ENCODE results near the gene SMOC1. TPM values are rescaled to one million over a fixed set of nuclear protein-coding genes. Genes with fewer than 3 reads are reported as not detected.

SMOC1 gene
- total and polyA plus RNA-seq, 5 experiments from 2014 or later = not detected

DNA sequence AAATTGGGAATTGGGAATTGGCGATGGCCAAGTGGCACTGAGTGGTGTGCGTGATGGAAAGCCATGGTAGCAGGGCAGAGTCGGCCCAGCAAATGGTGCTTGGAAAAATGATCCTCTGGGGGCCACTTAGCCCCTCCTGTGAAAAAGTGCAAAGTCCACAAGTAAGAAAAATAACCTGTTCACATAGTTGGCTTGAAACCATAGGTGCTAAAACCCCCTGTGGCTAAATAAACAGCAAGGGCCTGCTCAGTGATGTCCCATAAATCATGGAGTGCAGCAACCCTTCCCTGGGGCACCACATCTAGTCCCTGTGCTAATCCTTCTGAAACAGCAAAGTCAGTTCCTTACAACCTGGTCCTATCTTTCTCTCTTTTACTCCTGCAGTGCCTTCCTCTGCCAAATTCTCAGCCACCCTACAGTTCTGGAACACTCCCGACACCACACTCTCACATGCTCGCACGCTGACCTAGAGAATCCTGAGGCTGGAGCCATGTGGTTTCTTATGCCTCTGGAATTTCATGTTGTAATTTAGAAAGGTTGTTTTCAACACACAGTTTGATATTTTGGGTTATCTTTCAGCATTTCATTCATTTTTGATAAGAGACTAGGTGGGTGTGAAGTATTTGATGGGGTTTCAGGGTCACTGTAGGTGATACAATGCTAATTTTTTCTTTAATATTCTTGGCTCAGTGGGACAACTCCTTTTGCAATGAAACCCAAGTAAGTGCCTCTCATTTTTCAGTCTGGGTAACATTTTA is 123.6 kb downstream of the SMOC1 start:
- ATAC-seq (no peak), DNase-seq (no peak)
- Mint-ChIP-seq H3K36me3 (no peaks in the 10 kb centered on the region), H3K9me3 (no peaks in the 10 kb centered on the region), H3K27ac (no peak overlapping the region), H3K4me3 (no peak overlapping the region), H3K4me1 (no peaks in the 10 kb centered on the region), H3K27me3 (peaks cover 0 to 10% (median 2%) of the 10 kb centered on the region in 5 donors)
- POLR2A ChIA-PET = no interaction called here

DNA sequence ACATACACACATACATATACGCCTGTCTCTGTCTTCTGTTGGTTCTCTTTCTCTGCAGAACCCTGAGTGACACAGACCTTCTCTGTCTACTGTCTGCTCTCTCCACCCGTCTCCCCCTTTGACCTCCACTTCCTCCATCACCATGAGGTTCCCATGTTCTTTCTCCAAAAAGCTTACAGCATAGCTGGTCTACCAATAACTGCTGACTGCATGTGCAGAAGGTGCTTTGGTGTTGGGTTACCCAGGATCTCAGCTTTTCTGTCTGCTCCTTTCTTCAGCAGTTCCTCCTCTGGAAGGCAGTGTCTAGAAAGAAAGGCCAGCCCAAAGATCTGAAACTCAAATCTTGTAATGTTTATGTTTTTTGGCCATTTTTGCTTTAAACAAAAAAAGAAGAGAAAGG is 125.6 kb downstream of the SMOC1 start:
- Mint-ChIP-seq H3K36me3 (no peaks in the 10 kb centered on the region), H3K4me3 (no peak overlapping the region), H3K27ac (peak overlapping the region in 1 of 10 donors; percentile 10), H3K9me3 (no peaks in the 10 kb centered on the region), H3K27me3 (peaks cover 0 to 3% (median 2%) of the 10 kb centered on the region in 5 donors), H3K4me1 (no peaks in the 10 kb centered on the region)
- DNase-seq = no peak
- ATAC-seq = no peak
- POLR2A ChIA-PET = no interaction called here

DNA sequence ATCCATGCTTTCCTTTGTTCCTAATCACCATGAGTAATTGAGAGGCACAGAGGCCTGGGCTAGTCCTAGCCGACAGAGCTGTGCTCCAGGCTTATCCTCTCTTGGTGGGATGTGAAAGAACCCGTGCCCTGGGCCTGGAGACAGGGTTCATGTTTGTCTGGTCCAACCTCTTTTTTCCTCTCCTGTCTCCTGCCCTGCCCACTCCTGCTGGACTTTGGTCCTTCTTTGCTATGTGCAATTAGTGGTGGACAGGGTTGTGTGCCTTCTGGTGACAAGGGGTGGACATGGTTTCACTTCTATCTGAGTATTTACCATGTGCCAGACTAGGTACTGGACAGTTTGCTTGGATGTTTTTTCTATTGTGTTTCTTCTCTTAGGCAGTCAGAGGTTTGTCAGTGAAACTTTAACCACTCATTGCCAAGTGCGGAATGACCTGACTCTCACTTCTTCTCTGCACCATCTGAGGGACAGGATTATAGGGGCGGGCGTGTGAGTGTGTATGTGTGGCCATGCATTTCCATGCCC is 126.1 kb downstream of the SMOC1 start:
- H3K27ac Mint-ChIP-seq = no peak overlapping the region
- POLR2A ChIA-PET = no interaction called here
- no peak for DNase-seq
- H3K36me3 Mint-ChIP-seq = no peaks in the 10 kb centered on the region
- H3K27me3 Mint-ChIP-seq = peaks cover 0 to 3% (median 2%) of the 10 kb centered on the region in 5 donors
- H3K4me3 Mint-ChIP-seq = no peak overlapping the region
- H3K9me3 Mint-ChIP-seq = no peaks in the 10 kb centered on the region
- no peaks in the 10 kb centered on the region for H3K4me1 Mint-ChIP-seq
- no peak for ATAC-seq

DNA sequence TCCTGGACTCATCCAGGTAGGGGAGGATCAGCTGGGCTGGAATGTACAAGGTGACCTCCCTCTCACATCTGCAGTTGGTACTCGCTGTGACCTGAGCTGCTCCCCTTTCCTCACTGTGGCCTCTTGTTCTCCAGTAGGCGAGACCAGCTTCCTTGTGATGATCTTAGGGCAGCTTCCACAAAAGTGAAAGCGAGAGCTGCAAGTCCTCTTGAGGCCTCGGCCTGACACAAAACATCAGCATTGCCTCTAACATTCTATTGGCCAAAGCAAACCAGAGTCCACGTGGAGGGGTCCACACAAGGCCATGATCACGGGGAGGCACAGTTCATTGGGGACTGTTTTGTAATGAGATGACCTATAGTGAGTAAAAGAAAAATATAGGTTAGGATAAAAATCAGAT is 127.5 kb downstream of the SMOC1 start:
- DNase-seq (no peak), ATAC-seq (no peak)
- no peaks in the 10 kb centered on the region for H3K9me3 Mint-ChIP-seq
- POLR2A ChIA-PET = no interaction called here
- H3K36me3 Mint-ChIP-seq = no peaks in the 10 kb centered on the region
- H3K4me3 Mint-ChIP-seq = no peak overlapping the region
- H3K4me1 Mint-ChIP-seq = no peaks in the 10 kb centered on the region
- no peak overlapping the region for H3K27ac Mint-ChIP-seq
- peaks cover 0 to 3% (median 0%) of the 10 kb centered on the region in 5 donors for H3K27me3 Mint-ChIP-seq

DNA sequence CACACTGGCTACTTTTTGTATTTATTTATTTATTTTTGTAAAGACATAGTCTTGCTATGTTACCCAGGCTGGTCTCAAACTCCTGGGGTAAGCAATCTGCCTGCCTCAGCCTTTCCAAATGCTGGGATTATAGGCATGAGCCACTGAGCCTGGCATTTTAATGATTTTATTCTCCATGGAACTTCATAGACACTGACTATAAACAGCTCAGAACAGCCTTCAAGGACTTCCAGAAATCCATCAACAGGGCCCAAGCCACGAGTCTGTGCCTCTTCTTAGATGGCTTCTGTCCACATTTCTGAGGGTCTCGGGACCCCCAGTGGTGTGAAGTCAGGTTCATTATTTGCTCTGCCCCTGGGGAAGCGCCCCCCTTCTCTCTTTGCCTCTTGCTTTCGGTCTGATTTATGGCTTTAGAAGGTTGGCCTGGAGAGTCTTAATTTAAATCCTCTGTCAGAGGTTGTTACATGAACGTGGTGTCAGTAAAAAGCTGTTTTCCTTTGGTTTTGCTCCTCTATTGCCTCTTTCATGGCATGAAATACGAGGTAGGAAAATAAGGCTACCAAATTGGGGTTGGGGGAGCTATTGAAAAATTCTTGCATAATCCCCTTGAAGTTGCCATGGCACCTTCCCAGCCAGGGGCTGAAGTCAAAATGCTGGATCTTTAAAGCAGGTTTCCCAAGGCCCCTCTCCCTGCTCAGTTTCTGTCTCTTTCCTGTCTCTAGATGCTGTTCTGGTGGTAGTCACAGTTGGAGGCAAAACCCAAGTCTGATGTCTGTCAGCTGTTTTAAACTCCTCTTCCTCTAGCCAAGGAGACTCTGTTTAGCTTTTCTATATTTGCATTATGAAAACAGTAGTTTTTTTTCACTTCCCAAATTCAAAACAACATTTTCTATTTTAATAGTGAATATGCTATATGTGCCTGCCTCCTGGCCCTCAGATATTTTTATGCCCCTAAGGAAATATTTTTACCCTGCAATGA is 129.4 kb downstream of the SMOC1 start:
- Mint-ChIP-seq H3K27ac (no peak overlapping the region), H3K9me3 (no peaks in the 10 kb centered on the region), H3K36me3 (no peaks in the 10 kb centered on the region), H3K4me1 (no peaks in the 10 kb centered on the region), H3K4me3 (no peak overlapping the region), H3K27me3 (peaks cover under 1 to 13% (median 3%) of the 10 kb centered on the region in 5 donors)
- POLR2A ChIA-PET = no interaction called here
- ATAC-seq (no peak), DNase-seq (no peak)

DNA sequence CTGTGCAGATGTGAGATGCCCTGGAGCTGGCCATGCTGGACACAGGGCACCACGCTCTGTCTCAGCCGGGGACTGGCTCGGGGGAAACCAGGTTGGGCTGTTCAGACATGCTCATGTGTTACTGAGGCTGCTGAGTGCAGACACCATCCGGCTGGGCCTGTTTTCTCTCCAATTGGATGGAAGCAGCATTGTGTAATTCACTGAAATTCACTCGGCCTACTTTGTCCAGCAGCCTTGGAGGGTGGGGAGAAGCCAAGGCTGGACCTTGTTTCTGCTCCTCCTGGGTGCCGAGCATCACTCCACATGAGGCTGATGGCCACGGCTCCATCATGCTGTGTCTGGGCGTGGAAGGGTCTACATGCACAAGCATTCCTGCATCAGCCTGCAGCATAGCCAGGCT is 130.7 kb downstream of the SMOC1 start:
- DNase-seq (no peak), ATAC-seq (no peak)
- Mint-ChIP-seq H3K27me3 (peaks cover 4 to 25% (median 5%) of the 10 kb centered on the region in 5 donors), H3K36me3 (no peaks in the 10 kb centered on the region), H3K27ac (no peak overlapping the region), H3K4me3 (no peak overlapping the region), H3K9me3 (no peaks in the 10 kb centered on the region), H3K4me1 (no peaks in the 10 kb centered on the region)
- POLR2A ChIA-PET = no interaction called here

DNA sequence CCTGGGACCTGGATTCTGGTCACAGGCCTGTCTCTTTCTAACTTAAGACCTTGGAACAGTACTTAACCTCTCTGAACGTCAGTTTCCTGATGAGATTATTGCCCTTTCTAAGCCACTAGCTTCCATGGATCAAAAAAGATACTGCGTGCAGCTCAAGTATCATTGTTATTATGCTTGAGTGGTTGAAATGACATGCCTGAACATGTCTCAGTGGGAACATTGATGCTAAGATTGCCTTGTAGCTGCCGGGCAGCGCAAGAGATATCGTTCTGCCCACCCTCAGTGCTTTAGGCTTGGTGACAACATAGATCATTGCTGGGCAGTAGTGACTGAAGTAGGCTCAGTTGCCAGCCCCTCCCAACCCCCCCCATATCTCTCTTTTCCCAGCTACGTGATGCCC is 131.9 kb downstream of the SMOC1 start:
- no peak for ATAC-seq
- Mint-ChIP-seq H3K36me3 (no peaks in the 10 kb centered on the region), H3K4me3 (no peak overlapping the region), H3K27me3 (peaks cover 6 to 35% (median 9%) of the 10 kb centered on the region in 5 donors), H3K27ac (no peak overlapping the region), H3K4me1 (peaks cover 0 to 1% (median 0%) of the 10 kb centered on the region in 4 donors), H3K9me3 (no peaks in the 10 kb centered on the region)
- POLR2A ChIA-PET = no interaction called here
- no peak for DNase-seq

DNA sequence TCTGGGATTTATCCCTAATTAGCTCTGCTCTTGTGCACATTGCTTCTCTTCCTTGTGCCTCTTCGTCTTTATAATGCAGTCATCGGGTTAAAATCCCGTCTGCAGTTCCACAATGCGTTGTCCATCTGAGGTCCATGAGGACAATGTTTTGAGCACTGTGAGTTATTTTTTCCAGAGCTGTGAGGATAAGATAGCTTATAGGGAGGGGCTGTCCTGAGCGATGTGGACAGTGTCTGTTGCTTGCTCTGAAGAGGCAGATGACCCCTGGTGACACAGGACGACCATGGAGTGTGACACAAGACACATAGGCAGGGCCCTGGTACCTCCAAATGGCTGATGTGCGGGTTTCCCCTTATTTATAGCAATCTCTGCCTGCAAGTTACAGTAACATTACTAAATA is 132.5 kb downstream of the SMOC1 start:
- Mint-ChIP-seq H3K27me3 (peaks cover 6 to 35% (median 11%) of the 10 kb centered on the region in 5 donors), H3K4me3 (no peak overlapping the region), H3K36me3 (no peaks in the 10 kb centered on the region), H3K4me1 (peaks cover 0 to 1% (median 0%) of the 10 kb centered on the region in 4 donors), H3K9me3 (no peaks in the 10 kb centered on the region), H3K27ac (peak overlapping the region in 1 of 10 donors; percentile 17)
- DNase-seq = no peak
- ATAC-seq = no peak
- POLR2A ChIA-PET = no interaction called here

DNA sequence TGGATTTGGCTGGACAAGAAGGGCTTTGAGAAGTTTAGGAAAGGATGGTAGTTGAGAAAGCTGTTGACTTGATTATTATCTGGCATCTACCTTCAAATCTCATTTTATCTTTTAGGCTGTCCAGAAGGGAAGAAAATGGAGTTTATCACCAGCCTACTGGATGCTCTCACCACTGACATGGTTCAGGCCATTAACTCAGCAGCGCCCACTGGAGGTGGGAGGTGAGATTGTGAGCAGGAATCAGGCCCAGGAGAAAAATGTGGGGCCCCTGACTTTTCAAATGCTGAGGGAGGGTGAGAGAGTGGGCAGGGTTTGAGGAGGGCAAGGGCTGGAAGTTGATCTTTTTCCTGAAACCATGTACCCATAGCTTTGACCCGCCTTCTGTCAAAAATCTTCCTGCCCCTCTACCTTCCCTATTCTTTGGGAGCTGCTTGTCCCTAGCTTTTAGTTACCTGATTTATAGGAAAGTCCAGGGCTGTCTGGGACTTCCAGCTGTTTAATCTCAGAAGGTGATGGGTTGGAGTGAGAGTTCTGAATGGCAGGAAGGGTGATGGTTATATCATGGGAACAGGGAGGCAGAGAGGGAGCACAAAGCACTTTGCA is 134.2 kb downstream of the SMOC1 start:
- ATAC-seq = no peak
- H3K27me3 Mint-ChIP-seq = peaks cover 7 to 35% (median 16%) of the 10 kb centered on the region in 5 donors
- H3K36me3 Mint-ChIP-seq = no peaks in the 10 kb centered on the region
- no peak overlapping the region for H3K4me3 Mint-ChIP-seq
- H3K9me3 Mint-ChIP-seq = no peaks in the 10 kb centered on the region
- no peak overlapping the region for H3K27ac Mint-ChIP-seq
- peaks cover 5 to 10% (median 8%) of the 10 kb centered on the region in 4 donors for H3K4me1 Mint-ChIP-seq
- no peak for DNase-seq
- POLR2A ChIA-PET = no interaction called here

DNA sequence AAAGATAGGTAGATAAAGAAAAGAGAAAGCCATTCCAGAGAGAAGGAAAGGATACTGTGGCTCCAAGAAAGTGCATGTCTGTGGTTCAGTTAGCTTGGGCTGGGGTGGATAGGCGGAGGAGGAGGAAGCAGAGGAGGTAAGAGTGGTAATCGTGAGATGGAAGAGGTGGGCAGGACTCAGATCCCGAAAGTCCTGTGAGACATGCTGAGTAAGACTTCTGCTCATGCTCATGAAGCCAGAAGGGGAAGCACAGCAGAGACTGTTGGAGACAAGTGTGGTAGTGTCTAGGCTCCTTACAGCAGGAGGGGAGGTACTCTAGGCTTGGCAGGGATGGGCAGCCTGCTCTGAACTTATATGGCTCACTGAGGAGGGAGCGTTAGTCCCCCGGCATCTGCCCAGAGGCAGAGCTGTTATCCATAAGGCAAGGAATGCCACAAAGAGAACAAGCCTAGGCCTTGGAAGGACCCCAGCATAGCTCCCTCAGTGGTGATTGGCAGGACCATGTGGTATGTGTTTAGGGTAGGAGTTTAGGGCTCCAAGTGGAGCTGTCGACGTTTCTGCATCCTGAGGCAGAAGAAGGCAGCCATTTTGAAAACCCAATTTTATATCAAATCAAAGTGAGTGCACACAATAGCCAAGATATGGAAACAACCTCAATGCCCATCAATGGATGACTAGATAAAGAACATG is 135.3 kb downstream of the SMOC1 start:
- no peak overlapping the region for H3K4me3 Mint-ChIP-seq
- peaks cover 10 to 14% (median 11%) of the 10 kb centered on the region in 4 donors for H3K4me1 Mint-ChIP-seq
- no peak for ATAC-seq
- peaks cover 7 to 35% (median 16%) of the 10 kb centered on the region in 5 donors for H3K27me3 Mint-ChIP-seq
- POLR2A ChIA-PET = no interaction called here
- H3K9me3 Mint-ChIP-seq = no peaks in the 10 kb centered on the region
- no peaks in the 10 kb centered on the region for H3K36me3 Mint-ChIP-seq
- no peak overlapping the region for H3K27ac Mint-ChIP-seq
- DNase-seq = no peak

DNA sequence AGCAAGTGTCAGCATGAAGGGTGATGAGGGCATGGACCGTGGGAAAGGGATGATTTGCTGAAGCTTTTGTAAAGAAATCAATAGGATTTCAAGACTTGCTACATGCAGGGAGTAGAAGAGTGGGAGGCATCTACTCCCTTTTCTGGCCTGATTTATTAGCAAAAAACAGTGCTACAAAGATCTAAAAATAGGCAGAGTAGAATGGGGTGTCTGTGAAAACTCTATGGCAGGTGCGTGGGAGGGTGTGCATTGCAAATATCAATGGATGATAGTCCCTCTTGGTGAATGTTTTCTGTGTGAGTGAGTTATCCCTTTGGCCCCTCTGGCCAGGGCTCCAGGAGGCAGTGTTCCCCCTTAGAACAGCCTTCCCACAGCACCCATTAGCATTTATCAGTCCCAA is 139.0 kb downstream of the SMOC1 start:
- Mint-ChIP-seq H3K36me3 (no peaks in the 10 kb centered on the region), H3K4me3 (peak overlapping the region in 3 of 10 donors; percentile 5 to 49 (median 34))

DNA sequence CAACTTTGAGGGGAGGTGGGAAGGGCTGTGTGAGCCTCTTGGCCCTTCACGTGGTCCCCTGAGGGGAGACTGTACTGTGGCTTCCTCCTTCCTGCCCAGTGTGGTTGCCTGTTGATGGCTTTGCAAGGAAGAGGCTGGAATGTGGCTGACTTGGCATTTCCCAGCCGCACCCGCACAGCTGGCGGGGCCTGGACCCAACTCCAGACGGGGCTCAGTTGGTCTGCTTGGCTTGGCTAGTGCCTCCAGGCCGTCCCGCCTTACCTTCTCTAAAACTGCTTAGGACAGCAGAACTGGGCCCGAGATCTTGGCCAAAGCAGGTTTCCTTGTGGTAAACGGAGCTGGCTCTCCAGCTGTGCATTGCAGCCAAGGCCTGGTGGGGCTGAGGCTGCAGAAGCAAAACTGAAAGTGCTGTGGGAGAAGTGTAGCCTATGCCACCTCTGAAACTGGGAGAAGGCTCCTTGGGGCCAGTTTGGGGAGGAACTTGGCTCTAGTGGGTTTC is 139.5 kb downstream of the SMOC1 start:
- ATAC-seq = no peak
- no peaks in the 10 kb centered on the region for H3K36me3 Mint-ChIP-seq
- no peak overlapping the region for H3K27ac Mint-ChIP-seq
- POLR2A ChIA-PET = no interaction called here
- DNase-seq = no peak
- H3K4me3 Mint-ChIP-seq = peak overlapping the region in 4 of 10 donors; percentile 3 to 49 (median 16)
- H3K9me3 Mint-ChIP-seq = no peaks in the 10 kb centered on the region
- peaks cover 4 to 28% (median 15%) of the 10 kb centered on the region in 5 donors for H3K27me3 Mint-ChIP-seq
- peaks cover 11 to 14% (median 12%) of the 10 kb centered on the region in 4 donors for H3K4me1 Mint-ChIP-seq

More for the DNA sequence above, 139.0 kb downstream of the SMOC1 start:
- POLR2A ChIA-PET = no interaction called here
- Mint-ChIP-seq H3K9me3 (no peaks in the 10 kb centered on the region), H3K27me3 (peaks cover 4 to 25% (median 16%) of the 10 kb centered on the region in 5 donors), H3K27ac (peak overlapping the region in 1 of 10 donors; percentile 23), H3K4me1 (peaks cover 11 to 14% (median 12%) of the 10 kb centered on the region in 4 donors)
- ATAC-seq (no peak), DNase-seq (no peak)
